Right renal cortex interstitium (tissue), 3 donors: ENCODE data around the gene MTMR12. TPM values are rescaled to one million over a fixed set of nuclear protein-coding genes. Genes with fewer than 3 reads are reported as not detected.
"Not testable (repeated sequence)": the region's sequence is repeated elsewhere in the genome, so short reads cannot be mapped to it uniquely, and the experiment has no call there.

ENCODE experiments used
- DNase-seq, 3 donors: peaks; one replicate each; pipeline ENCODE4 v3.0.0-alpha.2; 2013; ENCODE audit warnings: low read depth in 3 of 3, low spot score in 2 of 3
- polyA plus RNA-seq, 3 donors: library from polyadenylated mRNA; unstranded; fragments of 120-200 nt; gene quantifications; one replicate each; pipeline ENCODE4 v1.2.1, GENCODE V29; 2013; ENCODE audit not compliant: insufficient read length in 3 of 3

Gene MTMR12
- polyA plus RNA-seq, 3 donors: 35.0 to 37.7 (median 37.5) TPM

DNA sequence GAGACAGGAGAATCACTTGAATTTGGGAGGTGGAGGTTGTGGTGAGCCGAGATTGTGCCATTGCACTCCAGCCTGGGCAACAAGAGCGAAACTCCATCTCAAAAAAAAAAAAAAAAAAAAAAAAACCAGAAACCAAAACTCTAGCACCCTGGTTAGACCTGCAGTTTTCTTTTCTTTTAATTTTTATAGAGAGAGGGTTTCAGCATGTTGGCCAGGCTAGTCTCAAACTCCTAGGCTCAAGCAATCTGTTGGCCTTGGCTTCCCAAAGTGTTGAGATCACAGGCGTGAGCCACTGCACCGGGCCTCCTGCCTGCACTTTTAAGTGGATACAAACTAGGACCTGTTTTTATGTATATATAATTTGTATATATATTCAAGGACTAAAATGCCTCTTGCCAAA is 12.9 kb upstream of the MTMR12 start:
- DNase-seq: no peak

DNA sequence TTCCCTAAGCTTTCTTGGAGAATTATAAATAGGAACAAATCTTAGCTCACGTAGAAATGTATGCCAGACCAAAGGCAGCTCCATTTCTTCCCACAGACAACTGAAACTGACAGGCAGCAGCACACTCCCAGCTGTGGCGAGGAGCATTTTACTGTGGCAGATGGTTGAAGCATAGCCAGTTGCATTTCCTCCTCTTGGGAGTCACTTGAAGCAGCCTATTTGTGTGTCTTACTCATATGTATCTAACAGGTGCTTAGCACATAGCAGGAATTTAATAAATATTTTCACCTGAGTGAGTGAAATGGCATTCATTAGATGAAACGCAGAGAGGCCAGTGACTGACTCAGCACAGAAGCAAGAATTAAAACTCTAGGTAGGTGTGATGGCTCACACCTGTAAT is 12.3 kb upstream of the MTMR12 start:
- DNase-seq: no peak

DNA sequence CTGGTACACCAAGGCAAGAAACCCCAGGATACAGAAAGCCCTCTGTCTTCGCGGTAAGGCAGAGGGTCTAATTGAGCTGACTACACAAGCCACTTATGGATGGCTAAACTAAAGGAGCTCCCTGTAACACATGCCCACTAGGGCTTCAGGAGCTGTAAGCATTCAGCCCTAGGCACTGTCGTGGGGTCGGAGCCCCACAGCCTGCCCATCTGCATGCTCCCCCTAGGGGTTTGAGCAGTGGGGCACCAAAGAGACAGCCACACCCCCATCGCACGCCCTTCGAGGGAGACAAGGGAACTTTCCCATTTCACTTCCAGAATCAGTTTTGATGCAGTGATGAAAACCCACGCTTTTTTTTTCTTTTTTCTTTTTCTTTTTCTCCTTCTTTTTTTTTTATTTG is 11.0 kb upstream of the MTMR12 start:
- no peak for DNase-seq

DNA sequence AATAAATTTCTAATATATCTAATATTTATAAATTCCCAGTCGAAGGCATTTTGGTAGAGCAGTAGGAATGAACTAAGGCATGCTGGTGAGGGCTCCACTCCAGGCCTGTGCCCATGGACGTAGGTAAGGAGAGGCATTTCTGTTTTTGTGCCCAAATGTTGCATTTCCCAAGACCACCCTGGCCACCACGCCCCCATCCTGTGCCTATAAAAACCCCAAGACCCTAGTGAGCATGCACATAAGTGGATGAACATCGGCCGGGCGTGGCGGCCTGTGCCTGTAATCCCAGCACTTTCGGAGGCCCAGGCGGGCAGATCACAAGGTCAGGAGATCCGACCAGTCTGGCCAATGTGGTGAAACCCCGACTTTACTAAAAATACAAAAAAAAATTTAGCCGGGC is 10.1 kb upstream of the MTMR12 start:
- DNase-seq: no peak

GRCh38 chr5:32321787-32322186 is 9.0 kb upstream of the MTMR12 start:
- DNase-seq: not testable (repeated sequence)

DNA sequence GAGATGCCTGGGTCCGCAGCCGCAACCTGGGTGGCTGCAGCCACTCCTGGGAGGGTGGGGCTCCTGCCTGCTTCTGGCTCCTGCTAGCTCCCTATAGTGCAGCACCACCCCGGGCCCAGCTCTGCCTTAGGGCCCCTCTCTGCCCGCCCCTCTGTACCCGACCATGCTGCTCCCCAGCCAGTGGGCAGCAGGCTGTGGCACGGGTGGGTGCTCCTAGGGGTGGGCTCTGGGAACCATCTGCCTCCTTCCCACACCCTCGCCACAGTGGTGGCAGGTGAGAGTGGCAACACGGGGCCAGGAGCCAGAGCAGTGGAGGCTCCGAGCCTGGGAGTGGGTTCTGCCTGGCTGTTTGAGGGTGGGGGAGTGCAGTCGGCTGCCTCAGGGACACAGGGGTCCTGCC is 7.8 kb upstream of the MTMR12 start:
- DNase-seq: no peak

DNA sequence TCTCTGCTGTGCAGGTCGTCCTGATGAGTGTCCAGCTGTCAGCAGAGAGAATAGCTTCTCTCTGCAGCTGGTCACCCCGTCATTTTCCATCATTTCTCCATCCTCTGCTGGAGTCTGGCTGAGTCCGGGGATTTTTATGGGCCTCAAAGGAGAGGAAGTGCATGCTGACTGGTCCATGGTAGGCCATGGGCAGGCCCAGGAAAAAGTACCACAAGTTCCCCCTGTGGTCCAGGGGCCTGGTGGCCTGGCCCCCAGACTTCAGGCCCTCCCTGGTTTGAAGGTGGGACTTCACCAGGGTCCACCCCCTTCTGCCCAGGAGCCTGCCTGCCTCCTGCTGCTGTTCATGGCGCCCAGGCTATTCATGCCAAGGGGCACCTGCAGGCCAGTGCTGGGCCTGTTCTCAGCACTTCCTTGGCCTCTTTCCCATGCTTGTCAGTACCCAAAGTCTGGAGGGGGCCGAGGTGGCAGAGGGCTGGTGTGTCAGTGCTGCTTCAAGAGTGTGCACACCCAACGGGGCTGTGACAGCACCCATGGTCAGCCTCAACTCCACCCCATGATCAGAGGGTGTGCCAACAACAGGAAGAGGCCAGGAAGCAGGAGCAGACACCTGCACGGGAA is 7.3 kb upstream of the MTMR12 start:
- DNase-seq: no peak

DNA sequence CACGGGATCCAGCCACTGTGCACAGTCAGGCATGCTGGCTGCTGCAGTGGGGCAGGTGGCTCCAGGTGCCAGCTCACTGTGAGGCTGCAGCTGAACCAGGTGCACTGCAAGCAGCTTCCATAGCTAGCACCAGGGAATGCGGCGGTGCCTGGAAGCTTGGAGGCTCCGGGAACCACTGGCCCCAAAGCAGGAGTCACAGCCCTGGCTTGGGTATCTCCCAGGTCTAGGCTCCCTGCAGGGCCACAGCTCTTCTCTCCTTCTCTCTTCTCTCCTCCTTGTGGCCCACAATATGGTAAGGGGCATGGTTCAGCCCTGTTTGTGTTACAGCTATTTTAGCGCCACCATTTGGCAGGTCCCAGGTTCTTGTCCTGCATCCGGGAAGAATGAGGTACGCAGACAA is 6.7 kb upstream of the MTMR12 start:
- no peak for DNase-seq

- DNase-seq: no peak
These were observed 4.3 kb upstream of the MTMR12 start for GRCh38 chr5:32317041-32317440.

DNA sequence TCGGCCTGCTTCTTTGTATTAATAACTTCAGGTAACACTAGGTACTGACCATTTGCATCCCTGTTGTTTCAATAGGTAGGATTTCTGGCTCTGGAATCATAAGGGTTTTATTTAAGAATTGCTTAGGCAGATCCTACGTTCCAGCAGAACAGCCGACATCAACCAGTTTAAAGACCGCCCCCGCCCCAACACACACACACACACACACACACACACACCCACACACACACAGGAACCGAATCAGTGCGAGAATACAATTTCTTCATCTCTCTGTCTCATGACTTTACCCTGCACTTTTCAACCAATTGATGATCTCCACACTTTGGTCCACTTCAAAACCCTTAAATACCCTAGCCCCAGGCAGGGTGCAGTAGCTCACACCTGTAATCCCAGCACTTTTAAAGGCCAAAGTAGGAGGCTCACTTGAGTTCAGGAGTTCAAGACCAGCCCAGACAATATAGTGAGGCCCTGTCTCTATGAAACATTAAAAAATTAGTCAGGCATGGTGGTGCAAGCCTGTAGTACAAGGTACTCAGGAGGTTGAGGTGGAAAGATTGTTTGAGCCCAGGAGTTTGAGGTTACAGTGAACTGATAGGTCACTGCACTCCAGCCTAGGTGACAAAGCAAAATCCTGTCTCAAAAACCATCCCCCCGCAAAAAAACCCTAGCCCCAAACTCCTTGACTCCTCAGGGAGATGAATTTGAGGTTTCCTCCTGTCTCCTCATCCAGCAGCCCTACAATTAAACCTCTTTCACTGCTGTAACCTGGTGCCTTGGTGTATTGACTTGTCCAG is 2.7 kb upstream of the MTMR12 start:
- DNase-seq: no peak

DNA sequence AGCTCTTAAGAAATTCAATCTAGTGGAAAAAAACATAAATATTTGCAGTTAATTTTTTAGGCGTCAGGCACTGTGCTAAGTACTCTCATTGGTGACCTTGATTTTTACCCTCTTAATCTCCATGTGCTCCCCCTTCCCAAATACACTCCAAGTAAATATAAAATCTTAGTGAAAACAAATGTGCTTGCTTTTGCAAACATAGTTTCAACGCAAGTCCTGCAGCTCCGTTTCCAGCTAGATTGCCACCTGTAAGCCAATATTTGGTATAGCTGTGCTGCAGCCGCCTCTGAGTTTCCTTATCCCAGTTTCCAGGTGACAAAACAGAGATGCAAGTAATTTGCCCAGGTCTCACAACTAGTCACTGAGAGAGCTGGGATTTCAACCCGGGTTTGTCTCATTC is 1.9 kb upstream of the MTMR12 start:
- DNase-seq: no peak

GRCh38 chr5:32314152-32314488 is 1.4 kb upstream of the MTMR12 start:
- not testable (repeated sequence) for DNase-seq

- DNase-seq: no peak
These were observed 543 bp downstream of the MTMR12 start for GRCh38 chr5:32312197-32312594.

- no peak for DNase-seq
These were observed 1.1 kb downstream of the MTMR12 start for GRCh38 chr5:32311404-32312196.

- no peak for DNase-seq
These were observed 3.0 kb downstream of the MTMR12 start for GRCh38 chr5:32309761-32310160.

DNA sequence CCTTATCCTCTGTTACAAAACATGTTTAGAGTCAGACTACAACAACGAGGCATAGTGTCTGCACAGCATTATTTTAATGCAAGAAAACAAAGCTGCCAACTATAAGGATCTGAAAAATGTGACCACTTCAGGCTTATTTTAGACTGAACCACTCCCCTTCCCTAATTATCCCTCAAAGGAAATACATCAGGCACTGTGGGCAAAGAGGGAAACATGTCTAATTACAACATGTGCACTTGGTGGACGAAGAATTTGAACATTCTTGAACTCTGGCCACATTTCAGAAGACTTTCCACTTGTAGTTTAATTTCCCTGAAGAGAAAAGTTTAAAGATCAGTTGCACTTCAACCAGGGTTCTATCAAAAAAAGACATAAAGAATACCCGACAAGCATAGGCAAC is 3.8 kb downstream of the MTMR12 start:
- DNase-seq: no peak

DNA sequence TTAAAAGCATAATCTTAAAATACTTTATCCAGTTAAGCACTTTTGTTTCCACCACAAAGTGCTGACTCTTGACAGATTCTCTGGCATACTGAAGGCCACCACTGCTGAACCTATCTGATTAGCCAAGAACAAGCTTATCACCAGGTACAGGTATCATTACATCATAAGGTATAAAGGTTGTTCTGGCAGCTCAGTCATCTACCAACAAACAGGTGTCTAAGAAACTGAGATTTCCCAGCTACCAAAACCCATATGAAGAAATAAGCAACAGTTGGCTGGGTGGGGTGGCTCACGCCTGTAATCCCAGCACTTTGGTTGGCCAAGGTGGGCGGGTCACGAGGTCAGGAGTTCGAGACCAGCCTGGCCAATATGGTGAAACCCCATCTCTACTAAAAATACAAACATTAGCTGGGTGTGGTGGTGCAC is 5.0 kb downstream of the MTMR12 start:
- DNase-seq: no peak

GRCh38 chr5:32304622-32305021 is 8.1 kb downstream of the MTMR12 start:
- DNase-seq: no peak

DNA sequence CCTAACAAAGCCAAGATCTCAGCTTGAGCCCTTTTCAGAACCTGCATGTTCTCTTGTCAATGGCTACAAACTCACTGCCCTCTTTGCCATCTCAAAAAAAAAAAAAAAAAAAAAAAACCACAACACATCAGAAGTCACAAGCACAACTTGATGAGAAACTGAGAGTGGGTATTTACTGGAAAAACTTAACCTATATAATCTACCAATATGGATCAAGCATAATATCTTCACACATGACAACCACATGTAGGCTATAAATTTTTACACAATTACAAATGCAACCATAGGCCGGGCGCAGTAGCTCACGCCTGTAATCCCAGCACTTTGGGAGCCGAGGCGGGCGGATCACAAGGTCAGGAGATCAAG is 9.0 kb downstream of the MTMR12 start:
- DNase-seq: no peak

- DNase-seq: no peak
These were observed 9.6 kb downstream of the MTMR12 start for GRCh38 chr5:32302835-32303754.

DNA sequence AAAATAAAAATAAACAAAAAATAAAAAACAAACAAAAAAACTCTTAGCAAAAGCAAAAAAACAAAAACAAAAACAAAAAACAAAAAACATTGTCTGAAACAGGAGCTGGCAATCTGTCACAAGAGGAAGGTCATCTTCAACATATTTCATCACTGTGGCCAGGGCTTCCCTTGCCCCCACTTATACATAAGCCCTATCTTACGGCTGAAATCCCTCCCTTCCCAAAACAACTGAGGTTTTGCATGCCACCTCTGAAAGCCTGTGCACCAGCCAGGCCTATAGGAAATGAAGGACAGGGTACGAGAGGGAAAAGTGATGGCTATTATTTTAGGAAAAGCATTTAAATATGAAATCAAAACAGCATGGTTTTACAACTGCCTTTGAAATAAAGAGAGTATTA is 10.8 kb downstream of the MTMR12 start:
- no peak for DNase-seq
